ENCODE measurements around the gene TRMT2A.
A peak's percentile ranks its signal among the peaks of the same experiment; 100 is the strongest.

GRCh38 chr22:20159076-20159475 is 42.0 kb upstream of the TRMT2A start:
- TF ChIP-seq CTCF (IDR thresholded peaks at IDR 0.05; ENCODE audit: control extremely low read depth in 1 of 3, insufficient read depth in 1 of 3, low read depth in 1 of 3, low read length in 3 of 3) (no peak), POLR2A (IDR thresholded peaks at IDR 0.05; ENCODE audit: control extremely low read depth in 1 of 2, low read depth in 2 of 2, low read length in 2 of 2) (no peak), POLR2AphosphoS5 (IDR thresholded peaks at IDR 0.05; ENCODE audit: low read depth, low read length) (no peak), EZH2 (IDR thresholded peaks at IDR 0.05; ENCODE audit: low read depth, low read length, severe bottlenecking) (no peak), CEBPB (IDR thresholded peaks at IDR 0.05; ENCODE audit: low read depth, low read length) (no peak), SP2 (IDR thresholded peaks at IDR 0.05; ENCODE audit: low read length) (no peak), YY1 (IDR thresholded peaks at IDR 0.05; ENCODE audit: low read depth, low read length) (no peak), RAD21 (IDR thresholded peaks at IDR 0.05 in 1 of 2, conservative IDR thresholded peaks at IDR 0.05 in 1 of 2; ENCODE audit: low read depth in 2 of 2, low read length in 2 of 2) (peak in 1 of 2 experiments; percentile 14; a peak in 1 of 4 replicates), ATF3 (IDR thresholded peaks at IDR 0.05; ENCODE audit: insufficient read depth, low read depth, low read length) (no peak), JUN (IDR thresholded peaks at IDR 0.05; ENCODE audit: low read depth, low read length) (no peak), KDM1A (IDR thresholded peaks at IDR 0.05; ENCODE audit: borderline replicate concordance, low read length) (no peak), HDAC6 (IDR thresholded peaks at IDR 0.05; ENCODE audit: low read depth, low read length) (no peak)
